H7 (cell line): ENCODE results near the gene TTC16. TPM values are rescaled to one million over a fixed set of nuclear protein-coding genes. Genes with fewer than 3 reads are reported as not detected.

ENCODE experiments used
- DNase-seq: peaks from one replicate; pipeline ENCODE4 v3.0.0; 2012
- H3K27me3 ChIP-seq: 2 replicates; pipeline ENCODE4 v1.6.0; 2011; ENCODE audit warnings: mild to moderate bottlenecking, low read length; ENCODE audit not compliant: control insufficient read depth, insufficient read depth
- H3K36me3 ChIP-seq: replicated peaks from 2 replicates; pipeline ENCODE4 v1.5.1; 2011; ENCODE audit warnings: low read length; ENCODE audit not compliant: control insufficient read depth, insufficient read depth
- H3K4me3 ChIP-seq: 2 replicates; pipeline ENCODE4 v1.5.1; 2011; ENCODE audit warnings: low read depth, mild to moderate bottlenecking, control low read depth, low read length, moderate library complexity; ENCODE audit not compliant: insufficient read depth
- total RNA-seq: library from RNA; depleted of rRNA; stranded (reverse); fragments of >200 nt; shearing (Covaris generic); gene quantifications from 2 replicates; pipeline ENCODE4 v1.2.3, GENCODE V29; 2014; rRNA removed

TTC16 gene
- 0.11 TPM in 1 of 2 replicates, not detected in the other for total RNA-seq

- DNase-seq, result peak; percentile 99
- Histone ChIP-seq H3K36me3 (no peaks in the 10 kb centered on the region), H3K4me3 (peak within 1 kb of the TSS; percentile 75), H3K27me3 (peaks cover 8% of the 10 kb centered on the region; the same call in 1 of the 2 replicates)
Observed at GRCh38 chr9:127715470-127716337, at the start of gene TTC16, which contains the start of gene PTRH1. Gene TTC16, plus strand, starts transcription at chr9:127716079. Its CDS starts 67 bp downstream, at chr9:127716146. Gene PTRH1, minus strand, starts transcription at chr9:127715663. Its CDS starts 24 bp downstream, at chr9:127715639.

- no peak for DNase-seq
- peaks cover 16% of the 10 kb centered on the region for H3K36me3 ChIP-seq
Observed at GRCh38 chr9:127667127-127667844, 48.6 kb upstream of the TTC16 start.

GRCh38 chr9:127667906-127668305, 48.0 kb upstream of the TTC16 start:
- no peak for DNase-seq
- H3K36me3 ChIP-seq, result peaks cover 14% of the 10 kb centered on the region

More at GRCh38 chr9:127667127-127667844, 48.6 kb upstream of the TTC16 start:
- Histone ChIP-seq H3K27me3 (no peaks in the 10 kb centered on the region), H3K4me3 (no peak overlapping the region)

GRCh38 chr9:127673234-127673633, 42.6 kb upstream of the TTC16 start:
- H3K36me3 ChIP-seq, result peaks cover 20% of the 10 kb centered on the region
- no peak for DNase-seq
- no peak overlapping the region for H3K4me3 ChIP-seq
- no peaks in the 10 kb centered on the region for H3K27me3 ChIP-seq

More at GRCh38 chr9:127667906-127668305, 48.0 kb upstream of the TTC16 start:
- no peak overlapping the region for H3K4me3 ChIP-seq
- H3K27me3 ChIP-seq, result no peaks in the 10 kb centered on the region

GRCh38 chr9:127676638-127677037, 39.2 kb upstream of the TTC16 start:
- no peak for DNase-seq
- H3K27me3 ChIP-seq, result no peaks in the 10 kb centered on the region
- peaks cover 19% of the 10 kb centered on the region for H3K36me3 ChIP-seq
- no peak overlapping the region for H3K4me3 ChIP-seq

- no peaks in the 10 kb centered on the region for H3K27me3 ChIP-seq
- H3K4me3 ChIP-seq, result no peak overlapping the region
- no peak for DNase-seq
- H3K36me3 ChIP-seq, result peaks cover 28% of the 10 kb centered on the region
Observed at GRCh38 chr9:127679506-127679905, 36.4 kb upstream of the TTC16 start.

- Histone ChIP-seq H3K27me3 (no peaks in the 10 kb centered on the region), H3K36me3 (peaks cover 26% of the 10 kb centered on the region), H3K4me3 (no peak overlapping the region)
- no peak for DNase-seq
Observed at GRCh38 chr9:127680226-127680625, 35.7 kb upstream of the TTC16 start.

- Histone ChIP-seq H3K27me3 (no peaks in the 10 kb centered on the region), H3K36me3 (peaks cover 26% of the 10 kb centered on the region), H3K4me3 (no peak overlapping the region)
- no peak for DNase-seq
Observed at GRCh38 chr9:127680846-127681245, 35.0 kb upstream of the TTC16 start.

GRCh38 chr9:127682351-127683136, 33.3 kb upstream of the TTC16 start:
- Histone ChIP-seq H3K4me3 (no peak overlapping the region), H3K27me3 (no peaks in the 10 kb centered on the region), H3K36me3 (peaks cover 21% of the 10 kb centered on the region)
- no peak for DNase-seq

- Histone ChIP-seq H3K4me3 (no peak overlapping the region), H3K36me3 (peaks cover 21% of the 10 kb centered on the region), H3K27me3 (no peaks in the 10 kb centered on the region)
- no peak for DNase-seq
Observed at GRCh38 chr9:127683723-127684122, 32.2 kb upstream of the TTC16 start.

GRCh38 chr9:127684576-127684975, 31.3 kb upstream of the TTC16 start:
- Histone ChIP-seq H3K27me3 (no peaks in the 10 kb centered on the region), H3K4me3 (no peak overlapping the region), H3K36me3 (peaks cover 23% of the 10 kb centered on the region)
- no peak for DNase-seq

- no peak overlapping the region for H3K4me3 ChIP-seq
- no peak for DNase-seq
- H3K27me3 ChIP-seq, result no peaks in the 10 kb centered on the region
- peaks cover 21% of the 10 kb centered on the region for H3K36me3 ChIP-seq
Observed at GRCh38 chr9:127686461-127687393, 29.2 kb upstream of the TTC16 start.

- H3K4me3 ChIP-seq, result no peak overlapping the region
- no peak for DNase-seq
- H3K27me3 ChIP-seq, result no peaks in the 10 kb centered on the region
- H3K36me3 ChIP-seq, result peaks cover 5% of the 10 kb centered on the region
Observed at GRCh38 chr9:127689329-127690000, 26.4 kb upstream of the TTC16 start.
